H1 (cell line): ENCODE measurements around the gene LRRC14B. TPM values are rescaled to one million over a fixed set of nuclear protein-coding genes. Genes with fewer than 3 reads are reported as not detected.
"Not testable (repeated sequence)": the region's sequence is repeated elsewhere in the genome, so short reads cannot be mapped to it uniquely, and the experiment has no call there.

Experiments used
- CTCF ChIA-PET: fragments of 300-600 bp; sonication (Branson Sonifier 250); formaldehyde crosslinking; loops from one replicate; lab custom pipeline; 2021; ENCODE audit not compliant: partially characterized antibody; lab: Charles Lee
- POLR2A ChIA-PET: fragments of 300-600 bp; sonication (Branson Sonifier 250); formaldehyde crosslinking; loops from one replicate; lab custom pipeline; 2021; ENCODE audit warnings: inconsistent platforms; ENCODE audit not compliant: partially characterized antibody; lab: Charles Lee
- DNase-seq, 2 experiments: peaks; one replicate each; pipeline versions ENCODE4 v3.0.0 to v3.0.0-alpha.2; 2010 to 2022; ENCODE audit warnings: low spot score in 2 of 2, low read depth in 1 of 2, mixed read lengths in 1 of 2
- FAIRE-seq: peaks from 2 replicates; lab custom pipeline; 2011; peaks lifted over from hg19 to GRCh38; lab: Jason Lieb, UNC
- H2AFZ ChIP-seq: 2 replicates; pipeline ENCODE4 v1.8.1; 2012; ENCODE audit warnings: low read length, inconsistent platforms
- H2AK5ac ChIP-seq: 2 replicates; pipeline ENCODE4 v1.6.1; 2013; ENCODE audit warnings: low read depth, low read length
- H2BK120ac ChIP-seq: replicated peaks from 2 replicates; pipeline ENCODE3; 2013; ENCODE audit warnings: low read depth, low read length, inconsistent platforms
- H2BK12ac ChIP-seq: 2 replicates; pipeline ENCODE4 v1.6.1; 2013; ENCODE audit warnings: low read depth, low read length
- H2BK15ac ChIP-seq: 2 replicates; pipeline ENCODE4 v1.6.1; 2013; ENCODE audit warnings: low read length
- H2BK20ac ChIP-seq: 2 replicates; pipeline ENCODE4 v1.6.1; 2013; ENCODE audit warnings: low read length
- H2BK5ac ChIP-seq: 2 replicates; pipeline ENCODE4 v1.6.1; 2013; ENCODE audit warnings: low read depth, low read length
- H3K14ac ChIP-seq: 2 replicates; pipeline ENCODE4 v1.6.1; 2013; ENCODE audit warnings: inconsistent platforms; ENCODE audit not compliant: insufficient read length
- H3K18ac ChIP-seq: 2 replicates; pipeline ENCODE4 v1.6.1; 2013; ENCODE audit warnings: low read length; ENCODE audit errors: extremely low read depth
- H3K23ac ChIP-seq: 2 replicates; pipeline ENCODE4 v1.6.1; 2013; ENCODE audit warnings: inconsistent platforms; ENCODE audit not compliant: insufficient read length
- H3K23me2 ChIP-seq: 2 replicates; pipeline ENCODE4 v1.6.1; 2013; ENCODE audit warnings: low read depth, low read length
- H3K27ac ChIP-seq: 2 replicates; pipeline ENCODE4 v1.6.1; 2011; ENCODE audit warnings: low read depth, low read length, inconsistent platforms
- H3K27me3 ChIP-seq, 4 experiments: replicated peaks in 1 of 4; 1 replicate in 1 of 4; 2 replicates in 3 of 4; pipeline versions ENCODE4 v1.6.1 to v1.8.1; 2011 to 2013; ENCODE audit warnings: low read length in 3 of 4, mild to moderate bottlenecking in 3 of 4, inconsistent platforms in 2 of 4, mixed read lengths in 2 of 4, moderate library complexity in 1 of 4; ENCODE audit not compliant: control insufficient read depth in 3 of 4, insufficient read depth in 3 of 4; ENCODE audit errors: extremely low read depth in 1 of 4
- H3K36me3 ChIP-seq, 4 experiments: 2 replicates each; pipeline versions ENCODE4 v1.6.1 to v1.8.1; 2011 to 2013; ENCODE audit warnings: mild to moderate bottlenecking in 4 of 4, low read length in 3 of 4, moderate library complexity in 2 of 4, control low read depth in 1 of 4, inconsistent platforms in 1 of 4; ENCODE audit not compliant: insufficient read depth in 4 of 4, control insufficient read depth in 2 of 4
- H3K4ac ChIP-seq: replicated peaks from 2 replicates; pipeline ENCODE3; 2013; ENCODE audit warnings: low read length, low read depth, mixed read lengths, inconsistent platforms; ENCODE audit not compliant: insufficient read length
- H3K4me1 ChIP-seq, 4 experiments: replicated peaks in 1 of 4; 1 replicate in 1 of 4; 2 replicates in 3 of 4; pipeline versions ENCODE4 v1.6.1 to v1.8.1; 2011 to 2013; ENCODE audit warnings: low read length in 3 of 4, inconsistent platforms in 2 of 4, mixed read lengths in 1 of 4; ENCODE audit not compliant: insufficient read depth in 4 of 4, control insufficient read depth in 3 of 4
- H3K4me2 ChIP-seq, 2 experiments: 2 replicates each; pipeline versions ENCODE4 v1.6.1 to v1.8.1; 2011 to 2013; ENCODE audit warnings: low read depth in 2 of 2, low read length in 2 of 2, control low read depth in 1 of 2, inconsistent platforms in 1 of 2, mild to moderate bottlenecking in 1 of 2; ENCODE audit not compliant: insufficient read depth in 1 of 2
- H3K4me3 ChIP-seq, 4 experiments: fragments of 200-600, 300-600 bp in 1 of 4; sonication (generic), shearing (Covaris generic), sonication (Bioruptor Twin) in 1 of 4; 2 replicates each; pipeline versions ENCODE4 v1.5.1 to v1.8.1; 2011 to 2016; ENCODE audit warnings: low read length in 4 of 4, low read depth in 3 of 4, control low read depth in 2 of 4, inconsistent platforms in 2 of 4, mild to moderate bottlenecking in 2 of 4, mixed read lengths in 1 of 4, moderate library complexity in 1 of 4; ENCODE audit not compliant: insufficient read depth in 2 of 4; ENCODE audit errors: extremely low read depth in 1 of 4
- H3K56ac ChIP-seq: replicated peaks from 2 replicates; pipeline ENCODE3; 2013; ENCODE audit warnings: low read depth, mild to moderate bottlenecking, mixed read lengths, low read length, inconsistent platforms; ENCODE audit not compliant: insufficient read length
- H3K79me1 ChIP-seq: 2 replicates; pipeline ENCODE4 v1.6.1; 2013; ENCODE audit warnings: low read depth, low read length, control low read depth
- H3K79me2 ChIP-seq, 2 experiments: 2 replicates each; pipeline versions ENCODE4 v1.6.1 to v1.8.1; 2012 to 2013; ENCODE audit warnings: low read length in 2 of 2, mild to moderate bottlenecking in 2 of 2, inconsistent platforms in 1 of 2; ENCODE audit not compliant: insufficient read depth in 2 of 2, control insufficient read depth in 1 of 2
- H3K9ac ChIP-seq, 4 experiments: replicated peaks in 1 of 4; 1 replicate in 1 of 4; 2 replicates in 3 of 4; pipeline versions ENCODE4 v1.6.1 to v1.8.1; 2011 to 2013; ENCODE audit warnings: low read depth in 3 of 4, low read length in 3 of 4, control low read depth in 2 of 4, mild to moderate bottlenecking in 2 of 4, moderate library complexity in 2 of 4, inconsistent platforms in 1 of 4; ENCODE audit errors: extremely low read depth in 1 of 4
- H3K9me3 ChIP-seq, 2 experiments: 2 replicates each; pipeline versions ENCODE4 v1.6.1 to v1.8.1; 2012 to 2013; ENCODE audit warnings: mild to moderate bottlenecking in 2 of 2, moderate library complexity in 2 of 2, control low read depth in 1 of 2, inconsistent platforms in 1 of 2, low read depth in 1 of 2, low read length in 1 of 2, mixed read lengths in 1 of 2; ENCODE audit not compliant: insufficient read depth in 2 of 2
- H4K20me1 ChIP-seq, 2 experiments: replicated peaks in 1 of 2; 2 replicates each; pipeline versions ENCODE3 to v1.8.1; 2011 to 2013; ENCODE audit warnings: inconsistent platforms in 2 of 2, low read length in 2 of 2, mild to moderate bottlenecking in 1 of 2; ENCODE audit not compliant: insufficient read depth in 2 of 2, control insufficient read depth in 1 of 2
- H4K5ac ChIP-seq: 2 replicates; pipeline ENCODE4 v1.6.1; 2013; ENCODE audit warnings: low read length, low read depth, mixed read lengths, inconsistent platforms; ENCODE audit not compliant: insufficient read length
- H4K8ac ChIP-seq: 2 replicates; pipeline ENCODE4 v1.8.0; 2013; ENCODE audit warnings: mild to moderate bottlenecking, moderate library complexity, low read length, inconsistent platforms; ENCODE audit not compliant: insufficient read depth; ENCODE audit errors: extremely low read depth
- H4K91ac ChIP-seq: replicated peaks from 2 replicates; pipeline ENCODE3; 2013; ENCODE audit warnings: low read length, mixed read lengths, inconsistent platforms; ENCODE audit not compliant: insufficient read length
- WGBS, 2 experiments: shearing (Covaris generic) in 1 of 2; methylation state at CpG; one replicate each; pipeline versions ENCODE4 v1.1.6 to v1.1.7; 2013 to 2015; ENCODE audit warnings: low lambda C conversion rate in 2 of 2, mixed read lengths in 2 of 2, inconsistent platforms in 1 of 2, low coverage in 1 of 2, missing lambda C conversion rate in 1 of 2; ENCODE audit not compliant: insufficient replicate concordance in 2 of 2, insufficient coverage in 1 of 2, insufficient read length in 1 of 2; ENCODE audit errors: extremely low coverage in 1 of 2, missing lambda C conversion rate in 1 of 2; 5-methylcytosine and 5-hydroxymethylcytosine counted together
- polyA plus RNA-seq, 7 experiments: library from polyadenylated mRNA; depleted of rRNA in 3 of 7; stranded (reverse) in 5 of 7; unstranded in 2 of 7; fragments of >200 nt in 5 of 7; fragments of 200-250 nt in 2 of 7; gene quantifications; 1 replicate in 5 of 7; 2 replicates in 1 of 7; 4 replicates in 1 of 7; pipeline versions ENCODE4 v1.2.1 to v1.2.3, GENCODE V29; 2011 to 2013; ENCODE audit warnings: missing spikeins in 2 of 7, mixed read lengths in 2 of 7
- small RNA-seq: library from polyadenylated mRNA; stranded (forward); fragments of <200 nt; extraction: miRNeasy Mini kit (QIAGEN cat#:217004); gene quantifications from one replicate; pipeline ENCODE3, GENCODE V24; 2013; ENCODE audit not compliant: insufficient read depth
- total RNA-seq: library from RNA; stranded (reverse); fragmentation: NEBNext Ultra II Directional; extraction: Animal tissue kit (Norgen Biotek cat#: 25700); gene quantifications from 2 replicates; pipeline ENCODE4 v1.2.1, GENCODE V29; 2021

Gene LRRC14B
- total and polyA plus RNA-seq, 2 of the 8 experiments (the other 6 are each of a cell fraction or from before 2014, with no cell fraction given) = not detected

DNA sequence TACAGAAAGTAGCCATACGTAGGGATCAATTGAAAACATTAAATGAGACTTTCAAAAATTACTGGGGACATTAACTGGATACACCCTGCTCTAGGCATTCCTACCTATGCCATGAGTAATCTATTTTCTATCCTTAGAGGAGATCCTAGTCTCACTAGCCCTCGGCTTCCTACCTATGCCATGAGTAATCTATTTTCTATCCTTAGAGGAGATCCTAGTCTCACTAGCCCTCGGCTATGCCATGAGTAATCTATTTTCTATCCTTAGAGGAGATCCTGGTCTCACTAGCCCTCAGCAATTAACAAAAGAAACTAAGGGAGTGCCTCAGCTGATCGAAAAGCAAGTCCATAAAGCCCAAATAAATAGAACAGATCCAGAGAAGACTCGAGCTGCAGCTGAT lies 54.4 kb downstream of the LRRC14B start:
- H3K4me2 ChIP-seq, H3K9ac ChIP-seq, H3K79me2 ChIP-seq, H3K27me3 ChIP-seq, H4K5ac ChIP-seq, H3K4ac ChIP-seq, H2BK12ac ChIP-seq, DNase-seq, H2BK15ac ChIP-seq, H2BK20ac ChIP-seq, H3K79me1 ChIP-seq, H2BK120ac ChIP-seq, H3K18ac ChIP-seq, H4K20me1 ChIP-seq, H2BK5ac ChIP-seq, H3K56ac ChIP-seq, H3K23ac ChIP-seq, H3K4me1 ChIP-seq, FAIRE-seq, H2AK5ac ChIP-seq, H2AFZ ChIP-seq, H3K14ac ChIP-seq, H4K91ac ChIP-seq, H3K27ac ChIP-seq, H3K4me3 ChIP-seq, POLR2A ChIA-PET, H4K8ac ChIP-seq, H3K23me2 ChIP-seq: not testable (repeated sequence)
- CTCF ChIA-PET = interaction anchor here (1.2 kb wide), 1 partner anchor 11 kb away, joined by 3 read pairs; no protein-coding TSS in a partner anchor
- peaks cover 7 to 17% of the 10 kb centered on the region in 2 experiments; a peak in 3 of 4 replicates for H3K9me3 ChIP-seq
- H3K36me3 ChIP-seq = peaks cover 5 to 54% (median 32%) of the 10 kb centered on the region in 4 experiments; a peak in 7 of 8 replicates
- WGBS, 2 experiments = 85% methylated on average over 5 of the region's 5 CpGs; no CpG with 5 or more reads in 1 of the 2 experiments

Small RNAs within 50 kb of the gene (small RNA-seq; reads per million reads assigned to genes)
- gene RF00019 = not detected

Other genes starting within 250 kb of the LRRC14B start
- gene PLEKHG4B, start 99.3 kb upstream of the LRRC14B start, total RNA-seq = 42.9 and 43.6 TPM in 2 replicates
- gene PLEKHG4B, start 99.3 kb upstream of the LRRC14B start, polyA plus RNA-seq (2011; rRNA removed) = 31.1 and 35.1 TPM in 2 replicates
- 7.2 and 8.0 TPM in 2 replicates for gene CCDC127, start 26.7 kb downstream of the LRRC14B start, total RNA-seq
- gene CCDC127, start 26.7 kb downstream of the LRRC14B start, polyA plus RNA-seq (2011; rRNA removed) = 2.9 and 3.4 TPM in 2 replicates
- gene SDHA, start 26.8 kb downstream of the LRRC14B start, total RNA-seq = 86.1 and 87.3 TPM in 2 replicates
- gene SDHA, start 26.8 kb downstream of the LRRC14B start, polyA plus RNA-seq (2011; rRNA removed) = 59.7 and 80.6 TPM in 2 replicates
- gene PDCD6, start 80.2 kb downstream of the LRRC14B start, total RNA-seq = 73.8 and 74.2 TPM in 2 replicates
- 150 and 193 TPM in 2 replicates for gene PDCD6, start 80.2 kb downstream of the LRRC14B start, polyA plus RNA-seq (2011; rRNA removed)
- gene AHRR, start 130.2 kb downstream of the LRRC14B start, total RNA-seq = 0.80 and 1.4 TPM in 2 replicates
- gene AHRR, start 130.2 kb downstream of the LRRC14B start, polyA plus RNA-seq (2011; rRNA removed) = 0.41 and 0.97 TPM in 2 replicates